CD4-positive, alpha-beta T cell treated with Interleukin-15 for 4 hours (primary cell): ENCODE results near the gene SNX20.

Experiments
- DNase-seq: peaks from one replicate; pipeline ENCODE4 v3.0.0-alpha.2; 2020; ENCODE audit warnings: low spot score

SNX20 gene

GRCh38 chr16:50679676-50680555, 1.2 kb downstream of the SNX20 start:
- DNase-seq = no peak

- DNase-seq = no peak
Measured at GRCh38 chr16:50679266-50679665, 1.8 kb downstream of the SNX20 start.

GRCh38 chr16:50678531-50678930, 2.6 kb downstream of the SNX20 start:
- DNase-seq = no peak

GRCh38 chr16:50677351-50677750, 3.8 kb downstream of the SNX20 start:
- DNase-seq = no peak

- DNase-seq = no peak
Measured at GRCh38 chr16:50676684-50677225, 4.4 kb downstream of the SNX20 start.

- DNase-seq = no peak
Measured at GRCh38 chr16:50675686-50676610, 5.2 kb downstream of the SNX20 start.

- DNase-seq = no peak
Measured at GRCh38 chr16:50674831-50675230, 6.3 kb downstream of the SNX20 start.

GRCh38 chr16:50673496-50674275, 7.4 kb downstream of the SNX20 start:
- no peak for DNase-seq

GRCh38 chr16:50671644-50672260, 9.4 kb downstream of the SNX20 start:
- peak; percentile 62 for DNase-seq

GRCh38 chr16:50670476-50670875, 10.6 kb downstream of the SNX20 start:
- DNase-seq = no peak

GRCh38 chr16:50669741-50670140, 11.4 kb downstream of the SNX20 start:
- no peak for DNase-seq

- no peak for DNase-seq
Measured at GRCh38 chr16:50668368-50669008, 12.6 kb downstream of the SNX20 start.

GRCh38 chr16:50667497-50668367, 13.4 kb downstream of the SNX20 start:
- DNase-seq = peak; percentile 26

- DNase-seq = peak; percentile 55
Measured at GRCh38 chr16:50666658-50667496, 14.2 kb downstream of the SNX20 start.

- DNase-seq = peak; percentile 86
Measured at GRCh38 chr16:50665128-50665878, 15.8 kb downstream of the SNX20 start.

GRCh38 chr16:50664270-50664669, 16.8 kb downstream of the SNX20 start:
- no peak for DNase-seq

GRCh38 chr16:50662306-50662940, 18.7 kb downstream of the SNX20 start:
- DNase-seq = no peak

GRCh38 chr16:50659806-50660205, 21.3 kb downstream of the SNX20 start:
- DNase-seq = no peak
